Stomach (tissue), 4 donors: ENCODE measurements around the gene HOXC11.

Experiments
- CTCF ChIP-seq, 7 experiments: fragments of 450-650 bp in 4 of 7; fragments of 200-600 bp in 3 of 7; sonication (generic) in 3 of 7; IDR thresholded peaks; one replicate each; pipeline ENCODE4 v1.5.1; 2016 to 2019; ENCODE audit warnings: antibody characterized with exemption in 7 of 7, control low read depth in 2 of 7, mild to moderate bottlenecking in 1 of 7
- EP300 ChIP-seq: sonication (generic); formaldehyde crosslinking; IDR thresholded peaks from one replicate; pipeline ENCODE4 v1.6.1; 2017; ENCODE audit warnings: antibody characterized with exemption
- POLR2A ChIP-seq, 4 donors: fragments of 450-650 bp; IDR thresholded peaks; one replicate each; pipeline ENCODE4 v1.6.1; 2016; ENCODE audit warnings: antibody characterized with exemption in 4 of 4, control low read depth in 2 of 4, mild to moderate bottlenecking in 1 of 4, moderate library complexity in 1 of 4
- POLR2AphosphoS5 ChIP-seq, 3 donors: sonication (generic); formaldehyde crosslinking; IDR thresholded peaks; one replicate each; pipeline ENCODE4 v1.6.1; 2016; ENCODE audit warnings: antibody characterized with exemption in 3 of 3

- TF ChIP-seq EP300 (no peak), POLR2A (IDR thresholded peaks at IDR 0.05) (no peak), POLR2AphosphoS5 (IDR thresholded peaks at IDR 0.05) (no peak), CTCF (IDR thresholded peaks at IDR 0.05) (no peak)
Measured at GRCh38 chr12:53976823-53977595, 4.1 kb downstream of the HOXC11 start.
